Hepatocyte (in vitro differentiated cells): Measurements from ENCODE around the gene PTTG1IP.

Experiments used
- EZH2 ChIP-seq: fragments of 200-600 bp; sonication (generic); IDR thresholded peaks from 2 replicates; pipeline ENCODE4 v1.6.1; 2016; ENCODE audit warnings: antibody characterized with exemption, mild to moderate bottlenecking, borderline replicate concordance
- EZH2phosphoT487 ChIP-seq: fragments of 200-600 bp; sonication (generic); IDR thresholded peaks from one replicate; pipeline ENCODE4 v1.6.1; 2018; ENCODE audit warnings: antibody characterized with exemption, mild to moderate bottlenecking, low read depth, moderate library complexity; ENCODE audit not compliant: unreplicated experiment, severe bottlenecking
- TF ChIP-seq, protein P1 (sequence below): fragments of 200-600 bp; sonication (generic); IDR thresholded peaks from 2 replicates; pipeline ENCODE4 v1.5.1; 2016; ENCODE audit warnings: antibody characterized with exemption, mild to moderate bottlenecking; ENCODE audit not compliant: poor library complexity

DNA sequence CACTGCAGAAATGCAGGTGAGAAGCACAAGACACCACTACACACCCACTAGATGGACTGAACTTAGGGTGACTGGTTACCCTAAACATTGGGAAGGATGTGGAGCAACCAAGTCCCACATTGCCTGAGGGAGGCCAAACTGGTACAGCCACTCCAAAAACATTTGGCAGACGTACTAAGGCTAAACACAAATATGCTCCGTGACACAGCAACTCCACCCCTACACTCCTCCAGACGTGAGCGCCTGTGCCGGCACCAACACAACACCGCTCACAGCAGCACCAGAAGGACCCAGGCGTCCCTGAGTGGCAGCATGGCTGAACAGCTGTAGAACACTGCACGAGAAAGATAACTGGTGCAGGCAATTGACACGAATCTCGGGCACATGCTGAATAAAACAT, 14.7 kb downstream of the PTTG1IP start:
- TF ChIP-seq, protein P1, sequence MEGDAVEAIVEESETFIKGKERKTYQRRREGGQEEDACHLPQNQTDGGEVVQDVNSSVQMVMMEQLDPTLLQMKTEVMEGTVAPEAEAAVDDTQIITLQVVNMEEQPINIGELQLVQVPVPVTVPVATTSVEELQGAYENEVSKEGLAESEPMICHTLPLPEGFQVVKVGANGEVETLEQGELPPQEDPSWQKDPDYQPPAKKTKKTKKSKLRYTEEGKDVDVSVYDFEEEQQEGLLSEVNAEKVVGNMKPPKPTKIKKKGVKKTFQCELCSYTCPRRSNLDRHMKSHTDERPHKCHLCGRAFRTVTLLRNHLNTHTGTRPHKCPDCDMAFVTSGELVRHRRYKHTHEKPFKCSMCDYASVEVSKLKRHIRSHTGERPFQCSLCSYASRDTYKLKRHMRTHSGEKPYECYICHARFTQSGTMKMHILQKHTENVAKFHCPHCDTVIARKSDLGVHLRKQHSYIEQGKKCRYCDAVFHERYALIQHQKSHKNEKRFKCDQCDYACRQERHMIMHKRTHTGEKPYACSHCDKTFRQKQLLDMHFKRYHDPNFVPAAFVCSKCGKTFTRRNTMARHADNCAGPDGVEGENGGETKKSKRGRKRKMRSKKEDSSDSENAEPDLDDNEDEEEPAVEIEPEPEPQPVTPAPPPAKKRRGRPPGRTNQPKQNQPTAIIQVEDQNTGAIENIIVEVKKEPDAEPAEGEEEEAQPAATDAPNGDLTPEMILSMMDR, result no peak
- TF ChIP-seq EZH2phosphoT487 (no peak), EZH2 (no peak)
